Measurements from ENCODE around the gene SLC6A6.

SLC6A6 gene

DNA sequence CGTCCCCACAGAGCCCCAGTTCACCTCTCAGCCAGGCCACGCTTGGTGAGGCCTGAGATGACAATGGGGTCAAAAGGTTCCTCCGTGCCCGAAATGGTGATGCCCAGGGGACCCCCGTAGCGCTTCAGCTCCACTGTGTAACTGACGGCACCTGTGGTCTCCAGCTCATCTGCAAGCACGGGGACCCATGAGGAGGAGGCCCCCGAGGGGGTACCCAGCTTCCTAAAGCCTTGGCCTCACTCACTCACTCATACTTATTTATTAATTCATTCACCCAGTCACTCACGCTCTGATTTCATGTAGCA, 107.3 kb downstream of the SLC6A6 start:
- TF ChIP-seq, protein P1, sequence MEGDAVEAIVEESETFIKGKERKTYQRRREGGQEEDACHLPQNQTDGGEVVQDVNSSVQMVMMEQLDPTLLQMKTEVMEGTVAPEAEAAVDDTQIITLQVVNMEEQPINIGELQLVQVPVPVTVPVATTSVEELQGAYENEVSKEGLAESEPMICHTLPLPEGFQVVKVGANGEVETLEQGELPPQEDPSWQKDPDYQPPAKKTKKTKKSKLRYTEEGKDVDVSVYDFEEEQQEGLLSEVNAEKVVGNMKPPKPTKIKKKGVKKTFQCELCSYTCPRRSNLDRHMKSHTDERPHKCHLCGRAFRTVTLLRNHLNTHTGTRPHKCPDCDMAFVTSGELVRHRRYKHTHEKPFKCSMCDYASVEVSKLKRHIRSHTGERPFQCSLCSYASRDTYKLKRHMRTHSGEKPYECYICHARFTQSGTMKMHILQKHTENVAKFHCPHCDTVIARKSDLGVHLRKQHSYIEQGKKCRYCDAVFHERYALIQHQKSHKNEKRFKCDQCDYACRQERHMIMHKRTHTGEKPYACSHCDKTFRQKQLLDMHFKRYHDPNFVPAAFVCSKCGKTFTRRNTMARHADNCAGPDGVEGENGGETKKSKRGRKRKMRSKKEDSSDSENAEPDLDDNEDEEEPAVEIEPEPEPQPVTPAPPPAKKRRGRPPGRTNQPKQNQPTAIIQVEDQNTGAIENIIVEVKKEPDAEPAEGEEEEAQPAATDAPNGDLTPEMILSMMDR (IDR thresholded peaks at IDR 0.05; ENCODE audit: low read depth, low read length, missing control alignments) = no peak
- no peak overlapping the region for H3K4me3 ChIP-seq (ENCODE audit: low read depth, low read length)
- in situ Hi-C loops (cut with HindIII; ENCODE audit: low sequenced_read_pairs) = no loop called here
- no peak for DNase-seq (ENCODE audit: low read depth)

DNA sequence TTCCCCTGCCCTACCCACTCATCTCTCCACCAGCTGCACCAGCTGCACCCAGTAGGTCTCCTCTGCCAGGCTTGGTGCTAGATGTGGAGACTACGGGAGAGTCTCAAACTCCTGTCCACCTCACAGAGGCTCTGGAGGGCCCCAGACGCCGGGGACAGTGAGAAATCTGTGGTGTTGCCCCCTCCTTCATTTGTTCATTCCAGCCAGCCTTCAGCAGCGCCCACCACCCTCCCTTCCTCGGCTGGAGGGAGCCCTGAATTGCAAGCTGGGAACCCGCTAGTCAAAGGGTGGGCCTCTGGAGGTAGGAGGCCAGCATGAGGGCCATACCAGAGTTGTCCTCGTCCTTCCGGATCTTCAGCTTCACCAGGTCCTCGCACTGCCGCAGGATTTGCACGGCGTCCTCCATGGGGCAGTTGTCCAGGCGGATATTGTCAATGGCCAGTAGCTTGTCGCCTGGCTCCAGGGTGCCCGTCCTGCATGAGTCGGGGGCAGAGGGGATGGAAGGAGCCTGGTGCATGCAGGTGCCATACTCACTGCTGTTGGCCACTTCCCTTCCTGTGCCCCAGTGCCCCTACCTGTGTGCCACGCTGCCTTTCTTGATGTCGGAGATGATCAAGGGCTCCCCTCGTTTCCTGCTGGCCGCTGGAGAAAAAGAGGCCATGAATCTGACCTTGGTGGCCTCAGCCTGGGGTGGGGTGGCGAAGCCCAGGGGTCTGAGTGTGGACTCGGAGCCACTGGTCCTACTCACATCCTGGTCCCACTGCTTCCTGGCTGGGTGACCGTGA, 108.6 kb downstream of the SLC6A6 start:
- in situ Hi-C loops (cut with HindIII; ENCODE audit: low sequenced_read_pairs) = no loop called here
- no peak overlapping the region for H3K4me3 ChIP-seq (ENCODE audit: low read depth, low read length)
- no peak for DNase-seq (ENCODE audit: low read depth)
- TF ChIP-seq, protein P1 (IDR thresholded peaks at IDR 0.05; ENCODE audit: low read depth, low read length, missing control alignments) = no peak

DNA sequence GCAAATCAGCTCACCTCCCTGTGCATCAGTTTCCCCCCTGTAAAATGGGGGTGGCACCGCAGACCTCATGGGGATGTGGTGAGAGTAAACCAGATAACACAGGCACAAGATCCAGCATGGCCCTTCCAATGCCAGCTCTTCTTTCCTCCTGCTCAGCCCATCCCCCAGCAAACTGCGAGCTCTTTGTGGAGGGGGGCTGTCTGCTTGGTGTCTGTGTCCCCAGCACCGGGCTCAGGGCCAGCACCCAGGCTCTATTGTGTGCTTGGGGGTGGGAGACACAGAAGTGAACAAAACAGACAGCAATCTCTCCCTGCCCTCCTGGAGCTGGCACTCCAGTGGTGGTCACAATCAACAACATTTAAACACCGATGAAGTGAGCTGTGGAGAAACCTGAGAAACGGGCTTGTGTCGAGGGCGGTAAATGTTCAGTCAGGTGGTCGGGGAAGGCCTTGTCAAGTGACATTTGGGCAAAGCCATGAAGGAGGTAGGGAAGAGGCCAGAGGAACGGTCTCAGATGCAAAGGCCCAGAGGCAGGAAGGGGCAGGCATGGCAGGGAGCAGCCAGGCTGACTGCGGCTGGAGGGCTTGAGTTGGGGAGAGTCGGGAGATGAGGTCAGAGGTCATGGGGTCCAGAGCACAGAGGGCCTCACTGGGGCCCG, 109.3 kb downstream of the SLC6A6 start:
- H3K4me3 ChIP-seq (ENCODE audit: low read depth, low read length) = no peak overlapping the region
- in situ Hi-C loops (cut with HindIII; ENCODE audit: low sequenced_read_pairs) = no loop called here
- TF ChIP-seq, protein P1 (IDR thresholded peaks at IDR 0.05; ENCODE audit: low read depth, low read length, missing control alignments) = no peak
- no peak for DNase-seq (ENCODE audit: low read depth)

DNA sequence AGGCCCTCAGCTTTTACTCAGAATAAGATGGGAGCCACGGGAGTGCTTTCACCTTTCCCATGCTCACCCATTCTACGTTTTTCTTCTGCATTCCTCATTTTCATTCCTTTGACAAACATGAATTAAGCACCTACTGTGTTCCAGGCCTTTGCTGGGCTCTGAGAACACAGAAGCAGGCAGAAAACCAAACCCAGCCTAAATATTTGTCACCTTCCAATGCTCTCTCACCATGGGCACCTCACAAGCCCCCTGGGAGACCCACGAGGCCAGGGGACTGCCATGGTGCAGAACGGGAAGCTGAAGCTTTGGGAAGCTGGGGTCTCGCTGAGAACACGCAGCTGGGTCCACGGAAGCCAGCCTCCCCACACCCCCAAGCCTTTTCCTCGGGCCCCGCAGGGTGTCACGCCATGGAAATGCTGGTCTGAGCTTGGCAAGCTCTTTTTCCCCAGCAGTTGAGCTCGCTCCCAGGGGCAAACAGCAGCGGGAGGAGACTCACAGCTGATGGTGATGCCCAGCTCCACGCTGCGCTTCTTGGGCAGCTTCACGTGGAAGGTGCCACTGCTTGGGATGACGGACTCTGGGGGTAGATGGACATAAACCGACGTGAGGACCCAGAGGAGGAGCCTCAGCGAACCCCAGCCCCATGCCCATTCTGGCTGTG, 110.0 kb downstream of the SLC6A6 start:
- H3K4me3 ChIP-seq (ENCODE audit: low read depth, low read length) = no peak overlapping the region
- in situ Hi-C loops (cut with HindIII; ENCODE audit: low sequenced_read_pairs) = no loop called here
- TF ChIP-seq, protein P1 (IDR thresholded peaks at IDR 0.05; ENCODE audit: low read depth, low read length, missing control alignments) = no peak
- no peak for DNase-seq (ENCODE audit: low read depth)

DNA sequence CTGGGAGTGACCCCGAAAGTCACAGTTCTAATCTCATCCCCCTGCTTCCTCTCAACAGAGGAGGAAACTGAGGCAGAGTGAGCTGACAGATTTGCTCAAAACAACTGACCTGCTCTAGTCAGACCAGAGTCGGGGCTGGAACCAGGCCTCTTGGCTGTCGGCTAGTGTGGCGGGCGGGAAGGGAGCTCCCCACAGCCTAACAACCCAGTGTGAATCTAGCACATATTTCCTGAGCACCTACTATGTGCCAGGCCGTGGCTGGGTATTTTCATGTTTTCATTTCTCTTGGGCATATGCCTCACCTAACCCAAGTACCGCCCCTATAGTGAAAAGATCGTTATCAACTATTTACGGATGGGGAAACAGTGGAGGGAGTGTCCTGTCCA, 110.5 kb downstream of the SLC6A6 start:
- in situ Hi-C loops (cut with HindIII; ENCODE audit: low sequenced_read_pairs) = no loop called here
- no peak for DNase-seq (ENCODE audit: low read depth)
- no peak overlapping the region for H3K4me3 ChIP-seq (ENCODE audit: low read depth, low read length)
- TF ChIP-seq, protein P1 (IDR thresholded peaks at IDR 0.05; ENCODE audit: low read depth, low read length, missing control alignments) = no peak

DNA sequence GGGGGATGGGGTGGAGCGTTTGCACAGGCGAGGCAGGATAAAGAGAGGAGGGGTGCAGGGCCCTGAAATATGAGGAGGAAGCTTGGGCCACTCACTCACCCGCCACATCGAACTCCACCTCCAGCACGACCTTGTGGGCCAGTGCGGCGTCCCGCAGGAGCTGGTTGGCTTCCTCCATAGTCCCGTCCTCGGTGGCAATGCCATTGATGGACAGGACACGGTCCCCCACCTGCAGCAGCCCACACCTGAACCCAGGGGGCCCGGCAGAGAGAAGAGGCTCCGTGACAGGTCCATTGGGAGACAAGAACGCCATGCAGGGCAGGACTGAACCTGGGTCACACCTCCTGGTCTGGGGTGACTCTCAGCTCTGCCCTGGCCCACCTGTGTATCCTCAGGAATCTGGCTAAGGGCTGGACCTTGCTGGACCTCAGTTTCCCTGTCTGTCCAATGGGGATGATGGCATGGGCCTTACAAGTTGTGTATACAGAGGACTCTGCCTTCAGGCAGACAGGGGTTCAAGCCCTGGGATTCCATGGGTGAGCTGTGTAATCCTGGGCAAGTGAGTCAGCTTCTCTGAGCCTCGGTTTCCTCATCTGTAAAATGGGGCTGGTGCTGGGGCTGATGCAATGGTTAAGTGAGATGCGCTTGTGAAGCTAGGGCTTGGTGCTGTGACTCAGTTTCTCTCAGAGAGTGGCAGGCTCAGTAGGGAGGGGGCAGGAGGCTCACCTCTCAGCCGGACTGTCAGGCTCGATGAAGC, 111.3 kb downstream of the SLC6A6 start:
- in situ Hi-C loops (cut with HindIII; ENCODE audit: low sequenced_read_pairs) = no loop called here
- TF ChIP-seq, protein P1 (IDR thresholded peaks at IDR 0.05; ENCODE audit: low read depth, low read length, missing control alignments) = no peak
- DNase-seq (ENCODE audit: low read depth) = no peak
- no peak overlapping the region for H3K4me3 ChIP-seq (ENCODE audit: low read depth, low read length)

All from astrocyte of the cerebellum (primary cell).